Progenitor cell of endocrine pancreas (in vitro differentiated cells): ENCODE data around the gene PRR4. TPM values are rescaled to one million over a fixed set of nuclear protein-coding genes. Genes with fewer than 3 reads are reported as not detected.

Experiments
- DNase-seq: peaks from one replicate; pipeline ENCODE4 v3.0.0; 2021; ENCODE audit warnings: low spot score; ENCODE audit not compliant: unreplicated experiment
- H3K27ac Mint-ChIP-seq: 2 replicates; pipeline ENCODE4 v1.8.0; 2021; ENCODE audit warnings: mild to moderate bottlenecking, moderate library complexity, mixed read lengths
- H3K27me3 Mint-ChIP-seq: 2 replicates; pipeline ENCODE4 v1.8.0; 2021; ENCODE audit warnings: mixed read lengths
- H3K36me3 Mint-ChIP-seq: 2 replicates; pipeline ENCODE4 v1.8.0; 2022; ENCODE audit warnings: mixed read lengths; ENCODE audit not compliant: insufficient read depth
- H3K4me1 Mint-ChIP-seq: 2 replicates; pipeline ENCODE4 v1.8.0; 2021; ENCODE audit warnings: low read depth, mixed read lengths
- H3K4me3 Mint-ChIP-seq: 2 replicates; pipeline ENCODE4 v1.8.0; 2021; ENCODE audit warnings: low read depth, mild to moderate bottlenecking, moderate library complexity, mixed read lengths
- H3K9me3 Mint-ChIP-seq: 2 replicates; pipeline ENCODE4 v1.8.0; 2021; ENCODE audit warnings: low read depth, mixed read lengths
- total RNA-seq: library from RNA; stranded (reverse); gene quantifications from 2 replicates; pipeline ENCODE4 v1.2.1, GENCODE V29; 2021
- TF ChIP-seq, protein P1 (sequence below): fragments of 200-600 bp; sonication (generic); IDR thresholded peaks from one replicate; pipeline ENCODE4 v1.5.0; 2021; ENCODE audit warnings: antibody characterized with exemption, mild to moderate bottlenecking; ENCODE audit not compliant: unreplicated experiment

Gene PRR4
- total RNA-seq, 1 donor from 2014 or later = 8.7 TPM

DNA sequence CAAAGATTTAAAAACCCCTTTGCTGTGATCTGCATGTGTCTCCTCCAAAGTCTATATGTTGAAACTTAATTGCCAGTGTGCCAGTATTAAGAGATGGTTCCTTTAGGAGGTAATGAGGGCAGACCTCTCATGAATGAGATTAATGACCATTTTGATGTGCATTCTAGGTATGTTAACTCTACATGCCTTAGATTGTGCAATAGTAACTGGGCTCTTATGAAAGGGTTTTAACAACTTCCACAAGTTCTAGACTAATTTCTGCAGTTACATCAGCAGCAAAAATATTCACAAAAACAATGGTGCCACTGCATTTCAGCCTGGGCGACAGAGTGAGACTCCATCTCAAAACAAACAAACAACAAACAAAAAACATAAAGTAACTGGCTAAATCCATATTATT, 19.3 kb downstream of the PRR4 start:
- H3K4me3 Mint-ChIP-seq = no peak overlapping the region

DNA sequence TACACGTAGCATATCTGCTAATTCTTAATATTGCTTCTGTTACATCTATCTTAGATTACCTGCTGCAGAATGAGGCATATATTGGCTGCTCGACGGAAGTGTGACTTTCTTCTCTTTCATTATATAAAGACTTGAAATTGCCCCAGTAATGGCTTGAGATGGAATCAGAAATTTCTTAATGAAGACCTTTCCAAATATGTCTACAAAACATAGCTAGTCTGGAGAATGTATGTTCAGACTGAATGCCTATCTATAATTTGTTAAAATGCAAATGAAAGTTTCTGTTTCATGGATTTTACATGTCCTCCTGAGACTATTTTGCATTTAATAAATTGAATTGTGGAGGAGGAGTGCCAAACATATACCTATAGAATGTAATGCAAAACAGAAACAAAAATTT, 23.0 kb downstream of the PRR4 start, which contains the start of gene TAS2R10:
Gene TAS2R10 (minus strand): TSS at position 101 of the 400 bp plus-strand sequence. CDS start 89 bp downstream, at position 12.
- no peaks in the 10 kb centered on the region for H3K4me1 Mint-ChIP-seq
- peaks cover 3% of the 10 kb centered on the region for H3K9me3 Mint-ChIP-seq
- DNase-seq = no peak
- peaks cover 9% of the 10 kb centered on the region for H3K36me3 Mint-ChIP-seq
- peaks cover 2% of the 10 kb centered on the region for H3K27me3 Mint-ChIP-seq
- no peak within 1 kb of the TSS for H3K4me3 Mint-ChIP-seq
- TF ChIP-seq, protein P1, sequence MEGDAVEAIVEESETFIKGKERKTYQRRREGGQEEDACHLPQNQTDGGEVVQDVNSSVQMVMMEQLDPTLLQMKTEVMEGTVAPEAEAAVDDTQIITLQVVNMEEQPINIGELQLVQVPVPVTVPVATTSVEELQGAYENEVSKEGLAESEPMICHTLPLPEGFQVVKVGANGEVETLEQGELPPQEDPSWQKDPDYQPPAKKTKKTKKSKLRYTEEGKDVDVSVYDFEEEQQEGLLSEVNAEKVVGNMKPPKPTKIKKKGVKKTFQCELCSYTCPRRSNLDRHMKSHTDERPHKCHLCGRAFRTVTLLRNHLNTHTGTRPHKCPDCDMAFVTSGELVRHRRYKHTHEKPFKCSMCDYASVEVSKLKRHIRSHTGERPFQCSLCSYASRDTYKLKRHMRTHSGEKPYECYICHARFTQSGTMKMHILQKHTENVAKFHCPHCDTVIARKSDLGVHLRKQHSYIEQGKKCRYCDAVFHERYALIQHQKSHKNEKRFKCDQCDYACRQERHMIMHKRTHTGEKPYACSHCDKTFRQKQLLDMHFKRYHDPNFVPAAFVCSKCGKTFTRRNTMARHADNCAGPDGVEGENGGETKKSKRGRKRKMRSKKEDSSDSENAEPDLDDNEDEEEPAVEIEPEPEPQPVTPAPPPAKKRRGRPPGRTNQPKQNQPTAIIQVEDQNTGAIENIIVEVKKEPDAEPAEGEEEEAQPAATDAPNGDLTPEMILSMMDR = no peak
- H3K27ac Mint-ChIP-seq = no peak within 1 kb of the TSS

More for the DNA sequence above, 19.3 kb downstream of the PRR4 start:
- DNase-seq = no peak
- peaks cover 10% of the 10 kb centered on the region for H3K36me3 Mint-ChIP-seq
- peaks cover 8% of the 10 kb centered on the region for H3K9me3 Mint-ChIP-seq
- no peaks in the 10 kb centered on the region for H3K27me3 Mint-ChIP-seq
- TF ChIP-seq, protein P1 = no peak
- peaks cover under 1% of the 10 kb centered on the region for H3K4me1 Mint-ChIP-seq
- no peak overlapping the region for H3K27ac Mint-ChIP-seq

DNA sequence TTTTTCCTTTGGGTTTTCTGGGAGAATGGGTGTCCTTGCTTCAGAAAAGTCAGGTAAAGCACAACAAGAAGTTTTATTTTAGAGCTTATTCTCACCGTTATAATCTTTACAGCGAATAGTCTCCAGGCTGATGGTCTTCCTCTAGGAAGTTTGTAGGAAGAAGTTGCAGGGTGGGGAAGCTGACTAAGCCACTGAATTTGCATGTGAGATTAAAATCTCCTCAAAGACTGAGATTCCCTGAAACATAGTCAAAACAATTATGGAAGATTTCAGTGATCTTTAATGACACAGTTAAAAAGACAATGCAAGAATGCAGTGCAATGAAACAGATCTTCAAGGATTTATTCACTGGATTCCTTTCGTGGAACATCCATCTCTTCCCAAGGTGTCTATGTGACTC, 24.3 kb downstream of the PRR4 start:
- no peak overlapping the region for H3K27ac Mint-ChIP-seq
- H3K36me3 Mint-ChIP-seq = peaks cover 3% of the 10 kb centered on the region
- TF ChIP-seq, protein P1 = no peak
- no peak for DNase-seq
- no peaks in the 10 kb centered on the region for H3K9me3 Mint-ChIP-seq
- no peaks in the 10 kb centered on the region for H3K4me1 Mint-ChIP-seq
- peaks cover 2% of the 10 kb centered on the region for H3K27me3 Mint-ChIP-seq
- no peak overlapping the region for H3K4me3 Mint-ChIP-seq

DNA sequence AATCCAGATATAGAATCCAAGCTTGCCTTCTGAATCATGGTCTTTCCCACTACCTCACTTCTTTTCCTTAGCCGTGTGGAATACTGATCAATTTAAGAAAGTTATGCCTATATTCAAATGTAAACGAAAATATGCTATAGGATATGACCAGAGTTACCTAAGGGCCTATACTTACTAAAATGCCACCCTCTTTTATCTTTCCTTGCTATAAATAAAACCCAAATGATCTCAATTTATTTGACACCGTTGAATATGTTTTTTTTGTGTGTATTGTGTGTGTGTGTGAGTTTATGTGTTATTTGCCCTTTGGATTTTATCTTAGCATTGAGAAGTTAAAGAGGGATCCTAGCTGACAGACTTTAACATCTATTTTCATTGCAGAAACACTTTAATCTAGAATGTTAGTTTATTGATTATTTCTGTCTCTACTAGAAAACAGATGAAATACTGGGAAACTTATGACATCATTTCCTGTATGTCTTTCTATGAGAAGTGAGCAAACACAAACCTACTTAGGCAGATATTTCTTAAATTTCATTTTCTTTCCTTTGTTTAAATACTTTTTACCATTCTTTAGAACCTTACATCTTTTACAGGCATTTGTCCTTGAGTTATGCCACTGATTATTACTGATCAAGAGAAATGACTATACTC, 37.3 kb downstream of the PRR4 start:
- Mint-ChIP-seq H3K36me3 (peaks cover 1% of the 10 kb centered on the region), H3K9me3 (peaks cover 10% of the 10 kb centered on the region), H3K27me3 (peaks cover 39% of the 10 kb centered on the region), H3K4me1 (peaks cover 27% of the 10 kb centered on the region), H3K27ac (no peak overlapping the region), H3K4me3 (no peak overlapping the region)
- DNase-seq = no peak
- TF ChIP-seq, protein P1 = no peak

DNA sequence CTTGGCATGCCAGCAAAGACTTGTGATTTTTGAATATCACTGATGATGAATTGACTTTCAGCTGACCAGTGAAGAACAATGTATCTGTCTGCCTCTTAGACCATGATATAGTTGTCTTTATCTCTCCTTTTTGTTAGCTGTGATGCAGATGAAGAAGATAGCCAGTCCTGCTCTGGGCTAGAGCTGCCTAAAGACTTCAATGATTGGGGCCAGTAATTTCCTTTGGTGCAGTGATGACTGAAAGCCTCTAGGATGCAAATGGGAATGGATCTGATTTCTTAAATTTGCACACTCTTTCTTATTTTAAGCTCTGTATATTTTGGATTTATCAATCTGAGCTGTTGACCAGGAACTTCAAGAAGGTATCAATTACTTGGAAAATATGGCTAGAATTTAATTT, 39.2 kb downstream of the PRR4 start, which contains the start of gene TAS2R9:
Gene TAS2R9 (minus strand): TSS at position 101 of the 400 bp plus-strand sequence. CDS start 93 bp downstream, at position 8.
- no peak within 1 kb of the TSS for H3K27ac Mint-ChIP-seq
- TF ChIP-seq, protein P1 = no peak
- peaks cover 49% of the 10 kb centered on the region for H3K27me3 Mint-ChIP-seq
- peaks cover 33% of the 10 kb centered on the region for H3K4me1 Mint-ChIP-seq
- no peaks in the 10 kb centered on the region for H3K9me3 Mint-ChIP-seq
- DNase-seq = no peak
- no peaks in the 10 kb centered on the region for H3K36me3 Mint-ChIP-seq
- H3K4me3 Mint-ChIP-seq = no peak within 1 kb of the TSS
